Hepatocyte (in vitro differentiated cells): ENCODE results near the gene TBC1D4. TPM values are rescaled to one million over a fixed set of nuclear protein-coding genes. Genes with fewer than 3 reads are reported as not detected.

Experiments used
- DNase-seq: peaks from one replicate; pipeline ENCODE4 v3.0.0-alpha.2; 2016; ENCODE audit warnings: low spot score
- H2AFZ ChIP-seq: fragments of 200-600 bp; sonication (generic); 2 replicates; pipeline ENCODE4 v1.6.0; 2016; ENCODE audit warnings: antibody characterized with exemption, mild to moderate bottlenecking
- H3K27ac ChIP-seq: fragments of 200-600 bp; sonication (generic); 2 replicates; pipeline ENCODE4 v1.5.1; 2016; ENCODE audit warnings: mild to moderate bottlenecking
- H3K27me3 ChIP-seq: fragments of 200-600 bp; sonication (generic); 2 replicates; pipeline ENCODE4 v1.6.1; 2016
- H3K36me3 ChIP-seq: fragments of 200-600 bp; sonication (generic); replicated peaks from 2 replicates; pipeline ENCODE4 v1.5.1; 2016; ENCODE audit warnings: low read depth; ENCODE audit not compliant: insufficient read depth
- H3K4me1 ChIP-seq: fragments of 200-600 bp; sonication (generic); 2 replicates; pipeline ENCODE4 v1.5.1; 2016; ENCODE audit warnings: mild to moderate bottlenecking, moderate library complexity; ENCODE audit not compliant: insufficient read depth
- H3K4me2 ChIP-seq: fragments of 200-600 bp; sonication (generic); 2 replicates; pipeline ENCODE4 v1.6.0; 2016
- H3K4me3 ChIP-seq: fragments of 200-600 bp; sonication (generic); 2 replicates; pipeline ENCODE4 v1.5.1; 2016; ENCODE audit warnings: mild to moderate bottlenecking
- H3K79me2 ChIP-seq: fragments of 200-600 bp; sonication (generic); 2 replicates; pipeline ENCODE4 v1.6.0; 2017; ENCODE audit warnings: mild to moderate bottlenecking
- H3K9me2 ChIP-seq: fragments of 200-600 bp; sonication (generic); replicated peaks from 2 replicates; pipeline ENCODE4 v1.6.0; 2017; ENCODE audit warnings: mild to moderate bottlenecking; ENCODE audit not compliant: insufficient read depth
- H3K9me3 ChIP-seq: fragments of 200-600 bp; sonication (generic); 2 replicates; pipeline ENCODE4 v1.5.1; 2016; ENCODE audit warnings: low read depth, mild to moderate bottlenecking
- H4K20me1 ChIP-seq: fragments of 200-600 bp; sonication (generic); 2 replicates; pipeline ENCODE4 v1.6.0; 2016; ENCODE audit warnings: mild to moderate bottlenecking; ENCODE audit not compliant: insufficient read depth, poor library complexity, severe bottlenecking
- EZH2 ChIP-seq: fragments of 200-600 bp; sonication (generic); IDR thresholded peaks from 2 replicates; pipeline ENCODE4 v1.6.1; 2016; ENCODE audit warnings: antibody characterized with exemption, mild to moderate bottlenecking, borderline replicate concordance
- EZH2phosphoT487 ChIP-seq: fragments of 200-600 bp; sonication (generic); IDR thresholded peaks from one replicate; pipeline ENCODE4 v1.6.1; 2018; ENCODE audit warnings: antibody characterized with exemption, mild to moderate bottlenecking, low read depth, moderate library complexity; ENCODE audit not compliant: unreplicated experiment, severe bottlenecking
- WGBS: methylation state at CpG from one replicate; pipeline ENCODE4 v1.1.6; 2016; ENCODE audit warnings: low lambda C conversion rate; ENCODE audit errors: missing lambda C conversion rate; 5-methylcytosine and 5-hydroxymethylcytosine counted together
- polyA plus RNA-seq: library from polyadenylated mRNA; unstranded; fragments of >200 nt; fragmentation: Nextera tagmentation; extraction: Ambion mirVana; gene quantifications from 2 replicates; pipeline ENCODE4 v1.2.1, GENCODE V29; 2016
- total RNA-seq: library from RNA; depleted of rRNA; stranded (reverse); fragments of >200 nt; gene quantifications from 2 replicates; pipeline ENCODE4 v1.2.3, GENCODE V29; 2014
- TF ChIP-seq, protein P1 (sequence below): fragments of 200-600 bp; sonication (generic); IDR thresholded peaks from 2 replicates; pipeline ENCODE4 v1.5.1; 2016; ENCODE audit warnings: antibody characterized with exemption, mild to moderate bottlenecking; ENCODE audit not compliant: poor library complexity

TBC1D4 gene
- total and polyA plus RNA-seq, 2 experiments from 2014 or later, result 7.6 to 17.1 TPM

GRCh38 chr13:75460644-75461043 is 21.3 kb downstream of the TBC1D4 start:
- Histone ChIP-seq H3K4me1 (no peaks in the 10 kb centered on the region), H3K9me3 (no peaks in the 10 kb centered on the region), H3K27me3 (no peaks in the 10 kb centered on the region), H4K20me1 (no peaks in the 10 kb centered on the region), H3K4me2 (no peak overlapping the region), H3K79me2 (peaks cover 4% of the 10 kb centered on the region), H2AFZ (no peak overlapping the region), H3K36me3 (no peaks in the 10 kb centered on the region), H3K9me2 (no peaks in the 10 kb centered on the region), H3K27ac (no peak overlapping the region), H3K4me3 (no peak overlapping the region)
- WGBS, result 78% methylated on average over 5 of the region's 5 CpGs
- TF ChIP-seq, protein P1, sequence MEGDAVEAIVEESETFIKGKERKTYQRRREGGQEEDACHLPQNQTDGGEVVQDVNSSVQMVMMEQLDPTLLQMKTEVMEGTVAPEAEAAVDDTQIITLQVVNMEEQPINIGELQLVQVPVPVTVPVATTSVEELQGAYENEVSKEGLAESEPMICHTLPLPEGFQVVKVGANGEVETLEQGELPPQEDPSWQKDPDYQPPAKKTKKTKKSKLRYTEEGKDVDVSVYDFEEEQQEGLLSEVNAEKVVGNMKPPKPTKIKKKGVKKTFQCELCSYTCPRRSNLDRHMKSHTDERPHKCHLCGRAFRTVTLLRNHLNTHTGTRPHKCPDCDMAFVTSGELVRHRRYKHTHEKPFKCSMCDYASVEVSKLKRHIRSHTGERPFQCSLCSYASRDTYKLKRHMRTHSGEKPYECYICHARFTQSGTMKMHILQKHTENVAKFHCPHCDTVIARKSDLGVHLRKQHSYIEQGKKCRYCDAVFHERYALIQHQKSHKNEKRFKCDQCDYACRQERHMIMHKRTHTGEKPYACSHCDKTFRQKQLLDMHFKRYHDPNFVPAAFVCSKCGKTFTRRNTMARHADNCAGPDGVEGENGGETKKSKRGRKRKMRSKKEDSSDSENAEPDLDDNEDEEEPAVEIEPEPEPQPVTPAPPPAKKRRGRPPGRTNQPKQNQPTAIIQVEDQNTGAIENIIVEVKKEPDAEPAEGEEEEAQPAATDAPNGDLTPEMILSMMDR, result no peak
- TF ChIP-seq EZH2, result no peak
- TF ChIP-seq EZH2phosphoT487, result no peak
- no peak for DNase-seq

DNA sequence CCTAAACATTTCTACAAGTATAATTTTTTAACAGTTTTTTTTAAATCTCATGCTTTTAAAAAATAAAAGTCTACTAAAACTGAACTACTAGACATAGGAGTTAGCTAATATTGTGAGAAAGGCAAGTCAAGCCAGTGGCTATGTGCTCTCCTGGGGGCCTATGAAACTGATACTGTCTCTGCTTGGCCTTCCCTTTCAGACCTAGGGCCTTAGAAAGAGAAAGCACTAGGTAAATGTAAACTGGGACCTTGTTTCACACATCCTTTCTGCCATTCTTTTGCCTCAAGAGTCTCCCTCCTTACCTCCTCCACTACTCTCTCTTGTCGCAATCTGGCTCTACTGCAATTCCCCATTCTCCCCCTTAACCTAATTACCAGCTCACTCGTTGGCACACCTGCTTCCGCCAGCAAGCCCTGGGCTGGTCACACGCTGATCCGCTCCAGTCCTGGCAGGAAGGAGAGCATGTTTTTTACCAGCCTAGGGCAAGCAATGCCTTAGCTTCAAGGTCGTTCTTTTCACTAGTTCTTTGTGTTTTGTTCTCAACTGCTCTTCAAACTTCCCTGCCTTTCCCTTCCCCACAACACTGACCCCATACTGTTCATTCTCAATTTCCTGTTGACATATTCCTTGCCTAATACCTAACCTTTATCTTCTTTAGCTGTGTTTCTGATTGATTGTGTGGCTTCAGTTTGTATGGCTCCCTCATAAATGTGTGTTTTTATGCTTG is 23.1 kb downstream of the TBC1D4 start:
- no peaks in the 10 kb centered on the region for H3K36me3 ChIP-seq
- H3K9me3 ChIP-seq, result no peaks in the 10 kb centered on the region
- H3K27ac ChIP-seq, result peak overlapping the region; percentile 15
- H3K9me2 ChIP-seq, result no peaks in the 10 kb centered on the region
- H2AFZ ChIP-seq, result no peak overlapping the region
- H3K4me1 ChIP-seq, result peaks cover 8% of the 10 kb centered on the region
- DNase-seq, result no peak
- no peak overlapping the region for H3K4me3 ChIP-seq
- no peaks in the 10 kb centered on the region for H3K79me2 ChIP-seq
- no peaks in the 10 kb centered on the region for H3K27me3 ChIP-seq
- 72% methylated on average over 6 of the region's 6 CpGs for WGBS
- no peak overlapping the region for H3K4me2 ChIP-seq
- no peaks in the 10 kb centered on the region for H4K20me1 ChIP-seq
- TF ChIP-seq, protein P1, result no peak
- TF ChIP-seq EZH2phosphoT487 (no peak), EZH2 (no peak)

DNA sequence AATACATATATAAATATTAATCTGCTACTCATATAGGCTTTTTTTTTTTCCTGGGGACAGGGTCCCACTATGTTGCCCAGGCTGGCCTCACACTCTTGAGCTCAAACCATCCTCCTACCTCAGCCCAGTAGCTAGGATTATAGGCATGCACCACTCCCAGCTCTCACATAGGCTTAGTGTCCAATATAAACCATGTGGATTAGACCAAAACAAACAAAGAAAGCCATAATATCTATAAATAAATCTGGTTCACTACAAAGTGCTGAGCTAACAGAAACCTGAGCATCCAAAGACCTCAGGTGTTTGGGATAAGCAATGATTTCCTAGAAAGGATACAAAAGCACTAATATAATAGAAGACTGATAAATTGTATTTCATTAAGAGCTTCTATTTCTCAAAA is 26.0 kb downstream of the TBC1D4 start:
- H3K27me3 ChIP-seq, result no peaks in the 10 kb centered on the region

More for the DNA sequence above, 26.0 kb downstream of the TBC1D4 start:
- Histone ChIP-seq H3K9me2 (no peaks in the 10 kb centered on the region), H3K36me3 (no peaks in the 10 kb centered on the region), H3K79me2 (no peaks in the 10 kb centered on the region), H3K27ac (no peak overlapping the region), H3K9me3 (no peaks in the 10 kb centered on the region), H3K4me1 (peaks cover 8% of the 10 kb centered on the region), H2AFZ (no peak overlapping the region), H4K20me1 (no peaks in the 10 kb centered on the region), H3K4me3 (no peak overlapping the region), H3K4me2 (no peak overlapping the region)
- no peak for DNase-seq
- TF ChIP-seq, protein P1, result no peak
- TF ChIP-seq EZH2 (no peak), EZH2phosphoT487 (no peak)
